GM12891 (cell line): ENCODE measurements around the gene LAMB4.

ENCODE experiments used
- PAX5 ChIP-seq: IDR thresholded peaks from 2 replicates; pipeline ENCODE4 v1.6.1; 2011; ENCODE audit warnings: low read length, moderate library complexity, mild to moderate bottlenecking; ENCODE audit not compliant: insufficient read depth, severe bottlenecking
- POLR2A ChIP-seq: IDR thresholded peaks from 2 replicates; pipeline ENCODE4 v1.6.1; 2011; ENCODE audit warnings: low read depth, low read length, control low read depth
- POLR2AphosphoS5 ChIP-seq: IDR thresholded peaks from 2 replicates; pipeline ENCODE4 v1.6.1; 2011; ENCODE audit warnings: low read depth, low read length, control low read depth
- POU2F2 ChIP-seq: IDR thresholded peaks from 2 replicates; pipeline ENCODE4 v1.6.1; 2011; ENCODE audit warnings: low read depth, mild to moderate bottlenecking, control low read depth, low read length, moderate library complexity
- SPI1 ChIP-seq: IDR thresholded peaks from 2 replicates; pipeline ENCODE4 v1.6.1; 2011; ENCODE audit warnings: low read depth, low read length, control low read depth
- TAF1 ChIP-seq: IDR thresholded peaks from 2 replicates; pipeline ENCODE4 v1.6.1; 2011; ENCODE audit warnings: low read depth, low read length, control low read depth

DNA sequence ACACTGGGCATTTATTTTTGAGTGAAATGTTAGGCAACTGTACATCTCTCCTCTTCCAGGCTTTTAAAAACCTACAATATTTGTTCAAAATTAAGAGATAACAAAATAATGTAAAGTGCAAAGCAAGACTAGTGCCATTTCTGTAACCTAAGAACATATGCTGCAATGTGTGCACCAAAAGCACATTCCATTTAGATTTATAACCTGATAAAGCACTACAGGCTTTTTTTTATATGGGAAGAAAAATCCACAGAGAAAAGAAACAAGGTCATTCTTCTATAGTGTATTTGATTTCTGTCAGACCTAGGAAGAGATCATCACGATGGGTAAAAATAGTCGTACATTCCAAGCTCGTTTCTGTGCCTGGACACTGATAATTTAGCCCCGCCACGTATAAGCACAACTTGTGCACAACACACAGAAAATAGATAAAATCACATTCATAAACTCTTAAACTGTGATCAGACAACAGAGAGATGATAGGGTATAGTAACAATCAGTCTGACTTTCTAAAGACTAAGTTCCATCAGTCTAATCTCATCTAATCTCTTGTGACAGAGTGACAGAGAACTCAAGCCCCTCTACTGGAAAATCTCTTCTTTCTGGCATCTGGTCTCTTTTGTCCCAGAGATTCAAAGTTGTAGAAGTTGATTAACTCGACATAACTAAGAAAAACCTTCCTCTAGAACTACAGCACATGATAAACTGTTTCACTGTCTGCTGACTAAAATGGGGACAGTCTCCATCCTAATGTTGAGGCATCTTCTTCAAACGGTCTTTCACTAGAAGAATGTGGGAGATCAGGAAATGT is 133.9 kb downstream of the LAMB4 start:
- TF ChIP-seq POLR2A = no peak
- TF ChIP-seq TAF1 = no peak
- TF ChIP-seq POLR2AphosphoS5 = no peak
- no peak for TF ChIP-seq POU2F2
- TF ChIP-seq SPI1 = no peak
- no peak for TF ChIP-seq PAX5
